OCI-LY1 (cell line): ENCODE results near the gene CFAP58.

Experiments used
- H2AFZ ChIP-seq: fragments of 200-600 bp; sonication (generic), shearing (Covaris generic); 2 replicates; pipeline ENCODE4 v1.6.0; 2014; ENCODE audit warnings: antibody characterized with exemption, mild to moderate bottlenecking, low read length
- H3F3A ChIP-seq: fragments of 200-600 bp; sonication (generic), shearing (Covaris generic); 2 replicates; pipeline ENCODE4 v1.6.0; 2014; ENCODE audit warnings: mild to moderate bottlenecking, antibody characterized with exemption, low read length, moderate library complexity; ENCODE audit not compliant: insufficient read depth
- H3K27ac ChIP-seq: fragments of 200-600 bp; sonication (generic); 2 replicates; pipeline ENCODE4 v1.5.1; 2014; ENCODE audit warnings: low read length, mixed run types, mild to moderate bottlenecking, low read depth; ENCODE audit not compliant: poor library complexity, severe bottlenecking
- H3K27me3 ChIP-seq: fragments of 200-600 bp; sonication (generic); 2 replicates; pipeline ENCODE4 v1.6.0; 2014; ENCODE audit warnings: antibody characterized with exemption, mild to moderate bottlenecking, low read length, moderate library complexity; ENCODE audit not compliant: insufficient read depth
- H3K36me3 ChIP-seq: fragments of 200-600 bp; sonication (generic); 2 replicates; pipeline ENCODE4 v1.6.1; 2014; ENCODE audit warnings: mild to moderate bottlenecking, antibody characterized with exemption, low read length, moderate library complexity, mixed read lengths; ENCODE audit not compliant: insufficient read depth
- H3K4me1 ChIP-seq: fragments of 200-600 bp; sonication (generic); 2 replicates; pipeline ENCODE4 v1.5.1; 2014; ENCODE audit warnings: mild to moderate bottlenecking, low read length, moderate library complexity; ENCODE audit not compliant: insufficient read depth, severe bottlenecking
- H3K4me2 ChIP-seq: fragments of 200-600 bp; sonication (generic), shearing (Covaris generic); 2 replicates; pipeline ENCODE4 v1.6.1; 2014; ENCODE audit warnings: low read length
- H3K4me3 ChIP-seq: fragments of 200-600 bp; sonication (generic); 2 replicates; pipeline ENCODE4 v1.5.1; 2014; ENCODE audit warnings: low read length, low read depth, mild to moderate bottlenecking, mixed read lengths; ENCODE audit not compliant: poor library complexity, severe bottlenecking
- H3K79me2 ChIP-seq: fragments of 200-600 bp; shearing (Covaris generic); 2 replicates; pipeline ENCODE4 v1.6.1; 2016; ENCODE audit warnings: mixed run types, low read length, mixed read lengths; ENCODE audit not compliant: insufficient read depth
- H3K9ac ChIP-seq: fragments of 200-600 bp; sonication (generic), shearing (Covaris generic); 2 replicates; pipeline ENCODE4 v1.6.1; 2014; ENCODE audit warnings: mild to moderate bottlenecking, low read length, mixed read lengths
- H3K9me2 ChIP-seq: fragments of 200-600 bp; sonication (generic), shearing (Covaris generic); 2 replicates; pipeline ENCODE4 v1.6.1; 2014; ENCODE audit warnings: low read depth, mild to moderate bottlenecking, low read length, mixed read lengths
- H3K9me3 ChIP-seq: fragments of 200-600 bp; shearing (Covaris generic); 2 replicates; pipeline ENCODE4 v1.6.1; 2014; ENCODE audit warnings: low read length, mixed read lengths
- H4K20me1 ChIP-seq: fragments of 200-600 bp; sonication (generic), shearing (Covaris generic); 2 replicates; pipeline ENCODE4 v1.6.0; 2016; ENCODE audit warnings: mild to moderate bottlenecking, low read length; ENCODE audit not compliant: insufficient read depth
- CTCF ChIP-seq: fragments of 200-600 bp; sonication (generic), shearing (Covaris generic); IDR thresholded peaks from 2 replicates; pipeline ENCODE4 v1.5.1; 2017; ENCODE audit warnings: mild to moderate bottlenecking, antibody characterized with exemption, low read length, moderate library complexity, mixed read lengths
- EZH2 ChIP-seq: fragments of 200-600 bp; sonication (generic), shearing (Covaris generic); IDR thresholded peaks from 2 replicates; pipeline ENCODE4 v1.8.0; 2017; ENCODE audit warnings: borderline replicate concordance, mixed run types, mild to moderate bottlenecking, antibody characterized with exemption, low read length, moderate library complexity, mixed read lengths

The CFAP58 gene

DNA sequence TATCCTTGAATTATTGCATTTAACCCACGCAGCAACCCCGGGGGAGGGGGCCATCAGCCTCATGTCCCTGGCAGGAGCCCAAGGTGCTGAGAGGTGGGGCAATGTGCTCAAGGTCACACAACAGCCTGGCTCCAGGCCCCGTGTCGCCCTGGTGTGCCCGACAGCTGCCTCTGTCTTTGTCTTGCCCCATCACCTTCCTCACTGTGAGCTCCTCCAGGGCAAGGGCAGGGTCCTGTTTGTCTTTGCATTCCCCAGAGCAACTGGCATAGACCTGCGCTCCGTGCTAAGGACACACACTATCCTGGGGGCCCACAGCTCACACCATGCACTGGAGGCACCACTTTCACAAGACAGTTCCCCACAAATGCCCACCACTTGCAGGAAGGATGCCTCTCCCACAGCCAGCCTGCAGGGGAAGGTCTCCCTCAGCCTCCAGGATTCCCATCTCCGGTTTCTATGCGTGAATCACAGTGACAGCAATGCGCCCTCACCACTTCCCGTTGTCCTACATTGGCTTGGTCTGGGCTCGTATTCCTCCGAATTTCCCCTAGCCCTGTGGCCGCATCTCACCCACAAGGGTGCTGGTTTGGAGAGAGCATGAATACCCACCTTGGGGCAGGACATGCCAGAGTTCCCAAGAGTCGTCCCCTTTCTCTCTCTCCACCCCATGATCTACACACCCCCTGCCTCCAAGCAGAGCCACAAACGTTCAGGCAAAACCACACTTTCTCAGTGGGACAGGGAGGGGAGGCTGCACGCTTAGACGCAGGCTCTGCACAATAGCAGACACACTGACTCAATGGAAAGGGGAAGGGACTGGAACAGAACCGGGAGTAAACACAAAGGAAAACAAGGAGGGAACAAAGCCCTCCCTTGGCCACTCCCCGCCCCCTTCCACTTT, 25.6 kb upstream of the CFAP58 start:
- Histone ChIP-seq H3K9me2 (no peaks in the 10 kb centered on the region), H3K27me3 (no peaks in the 10 kb centered on the region), H3F3A (no peaks in the 10 kb centered on the region), H3K9me3 (no peaks in the 10 kb centered on the region), H3K4me3 (no peak overlapping the region), H3K36me3 (no peaks in the 10 kb centered on the region; the same call in 1 of the 2 replicates), H2AFZ (no peak overlapping the region), H3K4me1 (peaks cover 21% of the 10 kb centered on the region), H3K4me2 (no peak overlapping the region), H3K9ac (no peak overlapping the region), H3K27ac (no peak overlapping the region), H3K79me2 (no peaks in the 10 kb centered on the region), H4K20me1 (no peaks in the 10 kb centered on the region)
- TF ChIP-seq CTCF (no peak), EZH2 (no peak)

DNA sequence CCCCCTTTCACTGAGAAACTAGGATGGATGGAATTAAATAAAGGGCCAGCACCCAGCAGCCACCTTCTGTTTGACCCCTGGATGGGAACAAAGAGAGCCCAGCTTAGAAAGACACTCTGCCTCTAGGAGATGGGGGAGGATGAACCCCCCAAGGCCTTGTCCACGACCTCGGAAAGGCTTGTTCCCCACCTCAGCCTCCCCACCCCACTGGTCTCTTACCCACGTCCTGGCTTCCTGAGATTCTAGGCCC, 25.1 kb upstream of the CFAP58 start:
- H3K9ac ChIP-seq: no peak overlapping the region
- no peaks in the 10 kb centered on the region for H3K9me2 ChIP-seq
- H3F3A ChIP-seq: no peaks in the 10 kb centered on the region
- TF ChIP-seq EZH2 (no peak), CTCF (no peak)
- H3K4me3 ChIP-seq: no peak overlapping the region
- H4K20me1 ChIP-seq: no peaks in the 10 kb centered on the region
- no peak overlapping the region for H3K4me2 ChIP-seq
- no peak overlapping the region for H2AFZ ChIP-seq
- no peaks in the 10 kb centered on the region for H3K79me2 ChIP-seq
- peaks cover 21% of the 10 kb centered on the region for H3K4me1 ChIP-seq
- H3K36me3 ChIP-seq: no peaks in the 10 kb centered on the region; the same call in 1 of the 2 replicates
- H3K9me3 ChIP-seq: no peaks in the 10 kb centered on the region
- no peaks in the 10 kb centered on the region for H3K27me3 ChIP-seq
- no peak overlapping the region for H3K27ac ChIP-seq

DNA sequence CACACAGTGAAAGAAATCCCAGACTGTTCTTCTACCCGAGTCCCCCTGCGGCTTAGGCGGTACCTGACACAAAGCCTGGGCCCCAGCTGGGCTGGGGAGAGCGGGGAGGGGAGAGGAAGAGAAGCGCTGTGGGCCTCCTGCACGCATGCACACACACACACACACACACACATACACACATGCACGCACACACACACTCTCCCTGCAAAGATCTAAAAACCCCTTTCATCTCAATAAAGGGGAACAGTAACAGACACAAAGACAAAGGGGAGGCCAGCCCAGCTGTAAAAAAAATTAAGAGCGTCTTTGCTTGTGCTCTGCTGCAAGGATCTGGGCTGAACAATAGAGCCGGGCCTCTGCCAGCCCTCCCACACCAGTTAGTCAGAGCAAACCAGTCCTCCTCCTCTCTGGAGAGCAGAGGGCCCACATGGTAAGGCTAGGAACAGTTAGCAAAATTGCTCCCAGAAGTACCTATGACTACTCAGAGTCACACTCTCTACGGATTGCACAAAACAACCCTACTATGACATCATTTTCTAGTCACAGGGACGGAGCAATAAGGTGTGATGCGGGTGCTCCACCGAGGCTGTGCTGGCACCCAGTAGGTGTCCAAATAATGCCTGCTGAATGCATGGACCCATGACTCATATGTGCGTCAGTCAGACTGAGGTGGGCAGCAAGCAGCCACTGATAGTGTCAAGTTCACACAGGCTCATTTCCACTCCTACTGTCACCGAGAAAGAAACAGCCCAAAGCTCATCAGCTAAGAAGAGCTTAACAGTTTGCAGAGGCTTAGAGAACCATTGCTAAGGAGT, 24.5 kb upstream of the CFAP58 start:
- Histone ChIP-seq H3K79me2 (no peaks in the 10 kb centered on the region), H2AFZ (no peak overlapping the region), H3K9me3 (no peaks in the 10 kb centered on the region), H3K27ac (no peak overlapping the region), H3K4me1 (peaks cover 19% of the 10 kb centered on the region), H3K9ac (no peak overlapping the region), H3K27me3 (no peaks in the 10 kb centered on the region), H3K4me3 (no peak overlapping the region), H4K20me1 (no peaks in the 10 kb centered on the region), H3K9me2 (no peaks in the 10 kb centered on the region), H3F3A (no peaks in the 10 kb centered on the region), H3K4me2 (no peak overlapping the region), H3K36me3 (no peaks in the 10 kb centered on the region; the same call in 1 of the 2 replicates)
- TF ChIP-seq EZH2: no peak
- TF ChIP-seq CTCF: no peak
